ENCODE measurements around the gene TRIM66. TPM values are rescaled to one million over a fixed set of nuclear protein-coding genes. Genes with fewer than 3 reads are reported as not detected.

The TRIM66 gene
- total RNA-seq, 1 donor from 2014 or later, result 7.3 TPM

DNA sequence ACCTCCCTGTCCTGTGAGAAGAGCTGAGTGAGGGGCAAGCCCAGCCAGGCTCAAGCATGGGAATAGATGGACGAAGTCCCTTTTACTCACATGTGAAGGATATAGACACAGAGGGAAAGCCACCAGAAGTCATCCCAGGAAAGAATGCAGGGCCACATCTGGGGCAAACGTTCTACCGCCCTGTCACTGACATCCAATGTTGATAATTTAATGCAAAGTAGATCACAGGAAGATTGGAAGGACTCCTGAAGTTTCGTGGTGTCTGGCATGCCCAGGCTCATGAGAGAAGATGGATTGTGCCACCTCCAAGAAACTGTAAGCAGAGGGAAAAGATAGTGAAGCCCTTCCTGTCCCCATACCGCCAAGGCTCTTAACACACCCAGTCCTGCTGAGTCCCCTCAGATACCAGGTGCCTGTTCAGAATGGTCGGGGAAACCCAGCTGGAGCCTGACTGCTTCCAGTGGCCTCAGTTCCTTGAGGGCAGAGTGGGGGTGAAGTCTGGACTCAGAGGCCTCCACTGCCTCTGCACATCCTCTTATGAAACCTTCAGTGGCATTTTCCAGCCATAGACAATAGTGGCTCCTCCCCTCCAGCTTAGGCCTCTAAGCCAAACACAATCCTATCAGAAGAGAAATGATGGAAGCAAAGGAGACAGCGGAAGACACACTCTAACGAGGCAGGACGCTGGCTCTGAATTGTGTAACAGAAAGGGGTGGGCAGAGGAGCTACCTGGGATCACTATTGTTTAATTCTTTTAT is 80.9 kb downstream of the TRIM66 start:
- Mint-ChIP-seq H3K27ac (ENCODE audit: unreplicated experiment) (no peak overlapping the region), H3K4me1 (ENCODE audit: low read depth, unreplicated experiment) (peaks cover 13% of the 10 kb centered on the region), H3K36me3 (ENCODE audit: low read depth, unreplicated experiment) (no peaks in the 10 kb centered on the region), H3K27me3 (ENCODE audit: low read depth, unreplicated experiment) (peaks cover 4% of the 10 kb centered on the region), H3K9me3 (ENCODE audit: unreplicated experiment) (peaks cover 3% of the 10 kb centered on the region), H3K4me3 (ENCODE audit: unreplicated experiment) (no peak overlapping the region)
- Histone ChIP-seq H3K27me3 (ENCODE audit: insufficient read depth, low read length) (no peaks in the 10 kb centered on the region), H3K27ac (ENCODE audit: low read depth, low read length) (no peak overlapping the region), H3K4me2 (ENCODE audit: low read length) (no peak overlapping the region), H3K4me1 (ENCODE audit: insufficient read depth, low read length) (peaks cover 7% of the 10 kb centered on the region), H3K9me3 (ENCODE audit: insufficient read depth, low read depth, low read length) (no peaks in the 10 kb centered on the region), H2AFZ (ENCODE audit: low read depth, low read length) (no peak overlapping the region), H3K79me2 (ENCODE audit: insufficient read depth, low read length) (no peaks in the 10 kb centered on the region), H3K9ac (ENCODE audit: low read length) (no peak overlapping the region), H4K20me1 (ENCODE audit: insufficient read depth, low read length) (no peaks in the 10 kb centered on the region), H3K36me3 (ENCODE audit: insufficient read depth, low read length) (no peaks in the 10 kb centered on the region), H3K4me3 (ENCODE audit: insufficient read depth, low read depth, low read length) (no peak overlapping the region)
- TF ChIP-seq, protein P1, sequence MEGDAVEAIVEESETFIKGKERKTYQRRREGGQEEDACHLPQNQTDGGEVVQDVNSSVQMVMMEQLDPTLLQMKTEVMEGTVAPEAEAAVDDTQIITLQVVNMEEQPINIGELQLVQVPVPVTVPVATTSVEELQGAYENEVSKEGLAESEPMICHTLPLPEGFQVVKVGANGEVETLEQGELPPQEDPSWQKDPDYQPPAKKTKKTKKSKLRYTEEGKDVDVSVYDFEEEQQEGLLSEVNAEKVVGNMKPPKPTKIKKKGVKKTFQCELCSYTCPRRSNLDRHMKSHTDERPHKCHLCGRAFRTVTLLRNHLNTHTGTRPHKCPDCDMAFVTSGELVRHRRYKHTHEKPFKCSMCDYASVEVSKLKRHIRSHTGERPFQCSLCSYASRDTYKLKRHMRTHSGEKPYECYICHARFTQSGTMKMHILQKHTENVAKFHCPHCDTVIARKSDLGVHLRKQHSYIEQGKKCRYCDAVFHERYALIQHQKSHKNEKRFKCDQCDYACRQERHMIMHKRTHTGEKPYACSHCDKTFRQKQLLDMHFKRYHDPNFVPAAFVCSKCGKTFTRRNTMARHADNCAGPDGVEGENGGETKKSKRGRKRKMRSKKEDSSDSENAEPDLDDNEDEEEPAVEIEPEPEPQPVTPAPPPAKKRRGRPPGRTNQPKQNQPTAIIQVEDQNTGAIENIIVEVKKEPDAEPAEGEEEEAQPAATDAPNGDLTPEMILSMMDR (IDR thresholded peaks at IDR 0.05; ENCODE audit: insufficient read depth, low read depth, low read length), result no peak
- no peak for TF ChIP-seq EZH2 (IDR thresholded peaks at IDR 0.05; ENCODE audit: insufficient read depth, low read length)
- FAIRE-seq (no peak), DNase-seq (ENCODE audit: low read depth) (no peak)

DNA sequence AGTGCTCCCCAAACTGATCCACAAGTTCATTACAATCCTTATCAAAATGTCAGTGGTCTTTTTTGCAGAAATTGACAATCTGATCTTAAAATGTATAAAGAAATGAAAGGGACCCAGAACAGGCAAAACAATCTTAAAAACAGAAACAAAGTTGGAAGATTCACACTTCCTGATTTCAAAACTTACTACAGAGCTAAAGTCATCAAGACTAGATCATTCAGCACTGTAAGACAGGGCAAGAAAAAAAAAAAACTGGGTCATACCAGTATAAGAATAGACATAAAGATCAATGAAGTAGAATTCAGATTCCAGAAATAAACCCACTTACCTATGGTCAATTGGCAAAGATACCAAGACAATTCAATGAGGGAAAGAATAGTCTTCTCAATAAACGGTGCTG is 84.0 kb downstream of the TRIM66 start:
- H2AFZ ChIP-seq (ENCODE audit: low read depth, low read length), result no peak overlapping the region
- DNase-seq (ENCODE audit: low read depth) (no peak), FAIRE-seq (no peak)
- no peak overlapping the region for H3K4me2 ChIP-seq (ENCODE audit: low read length)
- H3K36me3 Mint-ChIP-seq (ENCODE audit: low read depth, unreplicated experiment), result no peaks in the 10 kb centered on the region
- peaks cover 4% of the 10 kb centered on the region for H3K4me1 ChIP-seq (ENCODE audit: insufficient read depth, low read length)
- H3K27ac Mint-ChIP-seq (ENCODE audit: unreplicated experiment), result no peak overlapping the region
- no peaks in the 10 kb centered on the region for H3K79me2 ChIP-seq (ENCODE audit: insufficient read depth, low read length)
- peaks cover 7% of the 10 kb centered on the region for H3K27me3 Mint-ChIP-seq (ENCODE audit: low read depth, unreplicated experiment)
- no peak overlapping the region for H3K27ac ChIP-seq (ENCODE audit: low read depth, low read length)
- no peak overlapping the region for H3K4me3 ChIP-seq (ENCODE audit: insufficient read depth, low read depth, low read length)
- no peaks in the 10 kb centered on the region for H3K4me1 Mint-ChIP-seq (ENCODE audit: low read depth, unreplicated experiment)
- peaks cover 3% of the 10 kb centered on the region for H3K9me3 Mint-ChIP-seq (ENCODE audit: unreplicated experiment)
- no peak overlapping the region for H3K4me3 Mint-ChIP-seq (ENCODE audit: unreplicated experiment)
- no peak overlapping the region for H3K9ac ChIP-seq (ENCODE audit: low read length)
- H3K36me3 ChIP-seq (ENCODE audit: insufficient read depth, low read length), result no peaks in the 10 kb centered on the region
- H3K9me3 ChIP-seq (ENCODE audit: insufficient read depth, low read depth, low read length), result no peaks in the 10 kb centered on the region
- no peak for TF ChIP-seq EZH2 (IDR thresholded peaks at IDR 0.05; ENCODE audit: insufficient read depth, low read length)
- TF ChIP-seq, protein P1 (IDR thresholded peaks at IDR 0.05; ENCODE audit: insufficient read depth, low read depth, low read length), result no peak
- no peaks in the 10 kb centered on the region for H3K27me3 ChIP-seq (ENCODE audit: insufficient read depth, low read length)
- H4K20me1 ChIP-seq (ENCODE audit: insufficient read depth, low read length), result no peaks in the 10 kb centered on the region

DNA sequence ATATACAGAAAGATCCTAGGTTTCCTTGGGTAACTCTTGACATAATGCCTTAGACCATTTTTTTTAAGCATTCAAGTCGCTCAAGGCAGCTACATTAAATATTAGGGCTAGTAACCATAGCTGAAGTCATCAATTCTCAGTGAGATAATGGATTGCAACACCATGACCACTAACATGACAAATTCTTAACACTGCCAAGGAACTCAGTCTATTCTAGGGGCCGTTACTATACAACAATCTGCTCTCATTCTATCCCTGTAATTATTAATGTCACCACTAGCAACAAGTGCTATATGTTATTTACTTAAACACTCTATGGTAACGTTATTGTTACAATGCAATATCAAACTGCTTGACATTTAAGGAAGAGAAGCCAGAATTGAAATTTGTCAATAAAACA is 85.3 kb downstream of the TRIM66 start:
- peak; percentile 50 for FAIRE-seq
- Mint-ChIP-seq H3K27ac (ENCODE audit: unreplicated experiment) (no peak overlapping the region), H3K27me3 (ENCODE audit: low read depth, unreplicated experiment) (peaks cover 7% of the 10 kb centered on the region), H3K4me3 (ENCODE audit: unreplicated experiment) (no peak overlapping the region), H3K4me1 (ENCODE audit: low read depth, unreplicated experiment) (no peaks in the 10 kb centered on the region), H3K9me3 (ENCODE audit: unreplicated experiment) (peaks cover 3% of the 10 kb centered on the region), H3K36me3 (ENCODE audit: low read depth, unreplicated experiment) (no peaks in the 10 kb centered on the region)
- no peaks in the 10 kb centered on the region for H3K79me2 ChIP-seq (ENCODE audit: insufficient read depth, low read length)
- no peak overlapping the region for H2AFZ ChIP-seq (ENCODE audit: low read depth, low read length)
- H4K20me1 ChIP-seq (ENCODE audit: insufficient read depth, low read length), result no peaks in the 10 kb centered on the region
- DNase-seq (ENCODE audit: low read depth), result peak; percentile 78
- H3K36me3 ChIP-seq (ENCODE audit: insufficient read depth, low read length), result no peaks in the 10 kb centered on the region
- TF ChIP-seq, protein P1 (IDR thresholded peaks at IDR 0.05; ENCODE audit: insufficient read depth, low read depth, low read length), result no peak
- TF ChIP-seq EZH2 (IDR thresholded peaks at IDR 0.05; ENCODE audit: insufficient read depth, low read length), result no peak
- H3K27ac ChIP-seq (ENCODE audit: low read depth, low read length), result no peak overlapping the region
- H3K27me3 ChIP-seq (ENCODE audit: insufficient read depth, low read length), result no peaks in the 10 kb centered on the region
- no peaks in the 10 kb centered on the region for H3K9me3 ChIP-seq (ENCODE audit: insufficient read depth, low read depth, low read length)
- no peak overlapping the region for H3K4me3 ChIP-seq (ENCODE audit: insufficient read depth, low read depth, low read length)
- no peak overlapping the region for H3K4me2 ChIP-seq (ENCODE audit: low read length)
- H3K9ac ChIP-seq (ENCODE audit: low read length), result no peak overlapping the region
- peaks cover 4% of the 10 kb centered on the region for H3K4me1 ChIP-seq (ENCODE audit: insufficient read depth, low read length)

Data from astrocyte (in vitro differentiated cells and primary cell).